GM12891 (cell line): ENCODE results near the gene GLIS1.

Experiments used
- PAX5 ChIP-seq: IDR thresholded peaks from 2 replicates; pipeline ENCODE4 v1.6.1; 2011; ENCODE audit warnings: low read length, moderate library complexity, mild to moderate bottlenecking; ENCODE audit not compliant: insufficient read depth, severe bottlenecking
- POLR2A ChIP-seq: IDR thresholded peaks from 2 replicates; pipeline ENCODE4 v1.6.1; 2011; ENCODE audit warnings: low read depth, low read length, control low read depth
- POLR2AphosphoS5 ChIP-seq: IDR thresholded peaks from 2 replicates; pipeline ENCODE4 v1.6.1; 2011; ENCODE audit warnings: low read depth, low read length, control low read depth
- POU2F2 ChIP-seq: IDR thresholded peaks from 2 replicates; pipeline ENCODE4 v1.6.1; 2011; ENCODE audit warnings: low read depth, mild to moderate bottlenecking, control low read depth, low read length, moderate library complexity
- TAF1 ChIP-seq: IDR thresholded peaks from 2 replicates; pipeline ENCODE4 v1.6.1; 2011; ENCODE audit warnings: low read depth, low read length, control low read depth

GRCh38 chr1:53509775-53510174 is 229.2 kb downstream of the GLIS1 start:
- TF ChIP-seq POLR2AphosphoS5 = no peak
- no peak for TF ChIP-seq TAF1
- TF ChIP-seq POLR2A = no peak
- no peak for TF ChIP-seq PAX5
- no peak for TF ChIP-seq POU2F2
